GM12878 (cell line): ENCODE data around the gene SIK1.
"Not testable (repeated sequence)": the region's sequence is repeated elsewhere in the genome, so short reads cannot be mapped to it uniquely, and the experiment has no call there.

Source experiments
- CREB1 ChIP-seq: IDR thresholded peaks from 2 replicates; pipeline ENCODE4 v1.6.1; 2012; ENCODE audit warnings: low read depth, mild to moderate bottlenecking, inconsistent platforms
- ESRRA ChIP-seq: IDR thresholded peaks from 2 replicates; pipeline ENCODE4 v1.6.1; 2012; ENCODE audit warnings: mild to moderate bottlenecking, low read length, improper control_type of control experiment
- EZH2 ChIP-seq: IDR thresholded peaks from 2 replicates; pipeline ENCODE4 v1.6.1; 2012; ENCODE audit warnings: low read depth, mild to moderate bottlenecking, control low read depth, inconsistent platforms, low read length, borderline replicate concordance; ENCODE audit not compliant: control insufficient read depth
- GABPA ChIP-seq: IDR thresholded peaks from 2 replicates; pipeline ENCODE4 v1.6.1; 2014; ENCODE audit warnings: antibody characterized with exemption, low read depth, mild to moderate bottlenecking, inconsistent platforms
- LARP7 ChIP-seq: fragments of 450-650 bp; IDR thresholded peaks from 2 replicates; pipeline ENCODE4 v1.6.1; 2017; ENCODE audit warnings: mild to moderate bottlenecking
- POLR2A ChIP-seq: IDR thresholded peaks from 2 replicates; pipeline ENCODE4 v1.6.1; 2011; ENCODE audit warnings: low read depth, mild to moderate bottlenecking, low read length
- POLR2AphosphoS5 ChIP-seq: IDR thresholded peaks from 2 replicates; pipeline ENCODE4 v1.6.1; 2011; ENCODE audit warnings: mild to moderate bottlenecking, low read length, inconsistent platforms
- RAD21 ChIP-seq: IDR thresholded peaks from 2 replicates; pipeline ENCODE4 v1.6.1; 2011; ENCODE audit warnings: mild to moderate bottlenecking, low read depth, low read length, moderate library complexity; ENCODE audit not compliant: insufficient read depth
- ZNF24 ChIP-seq: fragments of 450-650 bp; IDR thresholded peaks from 2 replicates; pipeline ENCODE4 v1.6.1; 2017; ENCODE audit warnings: antibody characterized with exemption, mild to moderate bottlenecking
- TF ChIP-seq, protein P1 (sequence below), 3 experiments: IDR thresholded peaks in 2 of 3; conservative IDR thresholded peaks in 1 of 3; 2 replicates each; pipeline ENCODE4 v1.5.1; 2011; ENCODE audit warnings: low read depth in 3 of 3, low read length in 3 of 3, mild to moderate bottlenecking in 3 of 3, control low read depth in 2 of 3, moderate library complexity in 2 of 3, inconsistent platforms in 1 of 3, mixed read lengths in 1 of 3; ENCODE audit not compliant: control insufficient read depth in 2 of 3, insufficient read depth in 1 of 3; ENCODE audit errors: extremely low read depth in 1 of 3

DNA sequence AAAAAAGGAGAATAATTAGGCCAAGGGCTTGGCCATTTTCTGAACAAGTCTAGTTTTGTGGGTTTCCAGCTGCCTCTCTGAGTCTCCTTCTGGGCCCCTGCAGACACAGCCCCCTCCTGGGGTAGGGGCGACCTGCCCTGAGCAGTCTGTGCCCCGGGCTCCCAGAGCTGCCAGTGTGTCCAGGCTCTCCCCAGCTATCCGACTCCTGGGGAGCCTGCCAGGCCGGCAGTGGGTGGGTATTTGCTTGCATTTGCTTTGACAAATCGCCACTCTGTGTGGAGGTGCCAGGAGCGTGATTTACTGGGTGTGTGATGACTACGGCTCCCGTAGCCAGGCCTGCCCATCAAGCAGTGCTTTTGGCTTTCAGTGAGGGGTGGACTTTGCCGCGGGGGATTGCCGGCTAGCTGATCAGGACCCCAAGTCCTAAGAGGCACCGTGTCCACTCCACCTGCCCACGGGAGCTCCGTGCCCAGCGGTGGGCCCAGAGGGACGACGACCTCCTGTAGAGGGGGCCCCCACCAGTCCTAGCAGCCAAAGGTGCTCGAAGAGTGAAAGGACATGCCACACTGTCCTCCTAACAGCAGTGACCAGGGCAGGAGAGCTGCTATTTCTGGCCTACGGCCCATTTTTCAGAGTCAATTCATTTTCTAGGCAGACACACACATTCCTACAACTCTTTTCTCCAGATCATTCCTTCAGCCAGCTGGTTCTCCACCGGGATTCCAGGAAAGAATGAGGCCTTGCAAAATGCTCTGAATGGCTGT is 36.7 kb upstream of the SIK1 start:
- TF ChIP-seq POLR2AphosphoS5, RAD21, ZNF24, EZH2, CREB1, POLR2A, GABPA, LARP7, ESRRA: not testable (repeated sequence)
- TF ChIP-seq, protein P1, sequence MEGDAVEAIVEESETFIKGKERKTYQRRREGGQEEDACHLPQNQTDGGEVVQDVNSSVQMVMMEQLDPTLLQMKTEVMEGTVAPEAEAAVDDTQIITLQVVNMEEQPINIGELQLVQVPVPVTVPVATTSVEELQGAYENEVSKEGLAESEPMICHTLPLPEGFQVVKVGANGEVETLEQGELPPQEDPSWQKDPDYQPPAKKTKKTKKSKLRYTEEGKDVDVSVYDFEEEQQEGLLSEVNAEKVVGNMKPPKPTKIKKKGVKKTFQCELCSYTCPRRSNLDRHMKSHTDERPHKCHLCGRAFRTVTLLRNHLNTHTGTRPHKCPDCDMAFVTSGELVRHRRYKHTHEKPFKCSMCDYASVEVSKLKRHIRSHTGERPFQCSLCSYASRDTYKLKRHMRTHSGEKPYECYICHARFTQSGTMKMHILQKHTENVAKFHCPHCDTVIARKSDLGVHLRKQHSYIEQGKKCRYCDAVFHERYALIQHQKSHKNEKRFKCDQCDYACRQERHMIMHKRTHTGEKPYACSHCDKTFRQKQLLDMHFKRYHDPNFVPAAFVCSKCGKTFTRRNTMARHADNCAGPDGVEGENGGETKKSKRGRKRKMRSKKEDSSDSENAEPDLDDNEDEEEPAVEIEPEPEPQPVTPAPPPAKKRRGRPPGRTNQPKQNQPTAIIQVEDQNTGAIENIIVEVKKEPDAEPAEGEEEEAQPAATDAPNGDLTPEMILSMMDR (IDR thresholded peaks at IDR 0.05 in 2 of 3, conservative IDR thresholded peaks at IDR 0.05 in 1 of 3; ENCODE audit: control insufficient read depth in 2 of 3, extremely low read depth in 1 of 3, insufficient read depth in 1 of 3, low read depth in 3 of 3, low read length in 3 of 3) = not testable (repeated sequence)
